Omental fat pad (tissue), 4 donors: ENCODE data around the gene SNAPC3. TPM values are rescaled to one million over a fixed set of nuclear protein-coding genes. Genes with fewer than 3 reads are reported as not detected.

Source experiments
- ATAC-seq: fragments of 150-250 bp; one replicate; pipeline ENCODE4 v1.9.1; 2016; ENCODE audit warnings: mild to moderate bottlenecking, moderate library complexity; ENCODE audit not compliant: low FRiP score
- DNase-seq: peaks from one replicate; pipeline ENCODE4 v3.0.0-alpha.2; 2019; ENCODE audit warnings: low spot score
- CTCF ChIP-seq, 3 donors: fragments of 450-650 bp; IDR thresholded peaks; one replicate each; pipeline ENCODE4 v1.5.1; 2016 to 2017; ENCODE audit warnings: antibody characterized with exemption in 3 of 3, mild to moderate bottlenecking in 3 of 3, moderate library complexity in 2 of 3
- total RNA-seq, 4 donors: library from RNA; depleted of rRNA; stranded (reverse); fragments of >200 nt; gene quantifications; one replicate each; pipeline ENCODE4 v1.1.0, GENCODE V29; 2016

The SNAPC3 gene
- total RNA-seq, 4 donors from 2014 or later, result 16.9 to 37.7 (median 22.8) TPM

GRCh38 chr9:15469406-15469805 is 46.7 kb downstream of the SNAPC3 start:
- no peak for DNase-seq
- TF ChIP-seq CTCF (IDR thresholded peaks at IDR 0.05), result no peak
- ATAC-seq, result no peak

GRCh38 chr9:15469862-15470261 is 47.2 kb downstream of the SNAPC3 start:
- no peak for ATAC-seq
- no peak for TF ChIP-seq CTCF (IDR thresholded peaks at IDR 0.05)
- no peak for DNase-seq

GRCh38 chr9:15475923-15476536 is 53.4 kb downstream of the SNAPC3 start:
- no peak for ATAC-seq

GRCh38 chr9:15480028-15480427 is 57.4 kb downstream of the SNAPC3 start:
- DNase-seq (no peak), ATAC-seq (no peak)
- no peak for TF ChIP-seq CTCF (IDR thresholded peaks at IDR 0.05)

More at GRCh38 chr9:15475923-15476536, 53.4 kb downstream of the SNAPC3 start:
- no peak for TF ChIP-seq CTCF (IDR thresholded peaks at IDR 0.05)
- no peak for DNase-seq

GRCh38 chr9:15482146-15482545 is 59.5 kb downstream of the SNAPC3 start:
- TF ChIP-seq CTCF (IDR thresholded peaks at IDR 0.05), result no peak
- ATAC-seq (no peak), DNase-seq (no peak)

GRCh38 chr9:15484802-15485201 is 62.1 kb downstream of the SNAPC3 start:
- DNase-seq (no peak), ATAC-seq (no peak)
- no peak for TF ChIP-seq CTCF (IDR thresholded peaks at IDR 0.05)
